Activated naive CD8-positive, alpha-beta T cell treated with anti-CD3 and anti-CD28 coated beads for 36 hours (primary cell): Measurements from ENCODE around the gene SOAT2. TPM values are rescaled to one million over a fixed set of nuclear protein-coding genes. Genes with fewer than 3 reads are reported as not detected.
A peak's percentile ranks its signal among the peaks of the same experiment; 100 is the strongest.
"Not testable (repeated sequence)": the region's sequence is repeated elsewhere in the genome, so short reads cannot be mapped to it uniquely, and the experiment has no call there.

Source experiments
- DNase-seq: peaks from one replicate; pipeline ENCODE4 v3.0.0; 2021
- H3K27ac Mint-ChIP-seq: one replicate; pipeline ENCODE4 v1.8.0; 2022; ENCODE audit warnings: mild to moderate bottlenecking, moderate library complexity, mixed read lengths
- H3K27me3 Mint-ChIP-seq: one replicate; pipeline ENCODE4 v1.8.0; 2022; ENCODE audit warnings: mild to moderate bottlenecking, mixed read lengths
- H3K36me3 Mint-ChIP-seq: one replicate; pipeline ENCODE4 v1.8.0; 2021; ENCODE audit warnings: mild to moderate bottlenecking, mixed read lengths
- H3K4me1 Mint-ChIP-seq: one replicate; pipeline ENCODE4 v1.8.0; 2021; ENCODE audit warnings: mixed read lengths
- H3K4me3 Mint-ChIP-seq: one replicate; pipeline ENCODE4 v1.8.0; 2022; ENCODE audit warnings: mild to moderate bottlenecking, moderate library complexity, mixed read lengths
- H3K9me3 Mint-ChIP-seq: one replicate; pipeline ENCODE4 v1.8.0; 2022; ENCODE audit warnings: mixed read lengths
- total RNA-seq, 2 experiments: library from RNA; stranded (reverse); gene quantifications; one replicate each; pipeline ENCODE4 v1.2.3, GENCODE V29; 2021

The SOAT2 gene
- total RNA-seq, 2 experiments from 2014 or later: 3.1 to 3.8 TPM

GRCh38 chr12:53091756-53092155, 11.5 kb upstream of the SOAT2 start:
- no peak for DNase-seq
- H3K9me3 Mint-ChIP-seq: no peaks in the 10 kb centered on the region
- H3K27ac Mint-ChIP-seq: no peak overlapping the region
- H3K4me1 Mint-ChIP-seq: peaks cover 8% of the 10 kb centered on the region
- H3K36me3 Mint-ChIP-seq: no peaks in the 10 kb centered on the region
- H3K4me3 Mint-ChIP-seq: no peak overlapping the region
- H3K27me3 Mint-ChIP-seq: peaks cover under 1% of the 10 kb centered on the region

DNA sequence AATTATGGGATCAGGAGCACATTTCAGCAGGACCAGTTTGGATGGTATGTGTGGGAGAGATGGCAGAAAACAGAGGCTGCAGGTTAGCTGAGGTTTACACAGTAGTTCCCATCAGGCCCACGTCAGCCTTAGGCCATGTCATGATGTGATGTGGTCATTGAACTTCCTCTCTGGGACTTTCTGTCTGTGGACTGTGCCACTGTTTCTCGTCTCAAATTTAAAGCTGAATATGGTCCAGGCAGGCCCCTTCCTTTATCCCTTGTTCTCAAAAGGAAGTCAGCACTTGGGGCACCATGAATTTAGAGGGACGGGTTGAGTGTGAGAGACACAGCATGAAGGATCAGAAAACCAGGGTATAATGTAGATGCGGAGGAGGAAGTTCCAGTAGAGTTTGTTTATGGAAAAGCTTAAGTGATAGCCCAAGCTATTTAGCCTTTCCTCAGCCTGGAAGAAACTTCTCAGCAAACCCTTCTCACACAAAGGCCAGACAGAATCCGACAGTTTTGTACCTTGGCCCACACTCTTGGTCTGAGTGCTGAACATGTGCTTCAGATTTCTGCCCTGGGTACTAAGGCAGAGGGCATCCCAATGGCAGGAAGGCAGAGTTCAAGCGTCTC, 9.4 kb upstream of the SOAT2 start:
- Mint-ChIP-seq H3K36me3 (no peaks in the 10 kb centered on the region), H3K4me3 (no peak overlapping the region), H3K4me1 (peaks cover 22% of the 10 kb centered on the region), H3K27ac (no peak overlapping the region), H3K27me3 (peaks cover 5% of the 10 kb centered on the region), H3K9me3 (no peaks in the 10 kb centered on the region)
- no peak for DNase-seq

DNA sequence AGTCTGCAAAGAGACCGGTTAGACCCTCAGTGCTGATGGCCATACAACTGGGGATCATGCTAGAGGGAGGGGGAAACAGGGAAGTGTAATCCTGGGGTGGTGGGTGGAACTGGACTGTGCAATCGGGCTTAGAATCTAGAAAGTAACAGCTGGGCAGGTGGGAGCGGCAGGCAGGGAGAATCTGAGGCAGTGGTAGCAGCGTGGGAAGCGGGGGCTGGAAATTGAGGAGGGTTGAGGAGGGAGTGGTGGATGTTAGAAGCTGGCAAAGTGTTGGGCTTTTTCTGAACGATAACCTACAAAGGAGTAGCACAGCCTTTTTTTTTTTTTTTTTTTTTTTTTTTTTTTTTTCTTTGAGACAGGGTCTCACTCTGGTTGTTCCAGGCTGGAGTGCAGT, 8.9 kb upstream of the SOAT2 start:
- Mint-ChIP-seq H3K27ac (no peak overlapping the region), H3K4me1 (peaks cover 27% of the 10 kb centered on the region), H3K9me3 (no peaks in the 10 kb centered on the region), H3K36me3 (no peaks in the 10 kb centered on the region), H3K4me3 (no peak overlapping the region), H3K27me3 (peaks cover 5% of the 10 kb centered on the region)
- DNase-seq: no peak

DNA sequence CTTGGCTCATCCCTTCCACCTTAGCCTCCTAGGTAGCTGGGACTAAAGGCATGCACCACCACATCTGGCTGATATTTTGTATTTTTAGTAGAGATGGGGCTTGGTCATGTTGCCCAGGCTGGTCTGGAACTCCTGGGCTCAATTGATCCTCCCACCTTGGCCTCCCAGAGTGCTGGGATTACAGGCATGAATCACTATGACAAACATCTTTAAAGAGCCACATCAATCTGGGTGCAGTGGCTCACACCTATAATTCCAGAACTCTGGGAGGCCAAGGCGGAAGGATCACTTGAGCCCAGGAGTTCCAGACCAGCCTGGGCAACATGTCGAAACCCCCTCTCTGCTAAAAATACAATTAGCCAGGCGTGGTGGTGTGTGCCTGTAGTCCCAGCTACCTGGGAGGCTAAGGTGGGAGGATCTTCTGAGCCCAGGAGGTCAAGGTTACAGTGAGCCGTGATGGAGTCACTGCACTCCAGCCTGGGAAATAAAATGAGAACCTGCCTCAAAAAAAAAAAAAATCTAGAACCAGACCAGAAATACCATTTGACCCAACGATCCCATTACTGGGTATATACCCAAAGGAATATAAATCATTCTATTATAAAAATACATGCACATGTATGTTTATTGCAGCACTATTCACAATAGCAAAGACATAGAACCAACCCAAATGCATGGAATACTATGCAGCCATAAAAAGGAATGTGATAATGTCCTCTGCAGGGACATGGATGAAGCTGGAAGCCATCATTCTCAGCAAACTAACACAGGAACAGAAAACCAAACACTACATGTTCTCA, 8.3 kb upstream of the SOAT2 start:
- H3K9me3 Mint-ChIP-seq, H3K4me3 Mint-ChIP-seq, H3K27ac Mint-ChIP-seq, DNase-seq, H3K27me3 Mint-ChIP-seq, H3K36me3 Mint-ChIP-seq: not testable (repeated sequence)
- peaks cover 28% of the 10 kb centered on the region for H3K4me1 Mint-ChIP-seq

GRCh38 chr12:53095596-53095895, 7.7 kb upstream of the SOAT2 start:
- H3K27me3 Mint-ChIP-seq, DNase-seq, H3K36me3 Mint-ChIP-seq, H3K27ac Mint-ChIP-seq, H3K9me3 Mint-ChIP-seq, H3K4me3 Mint-ChIP-seq: not testable (repeated sequence)
- H3K4me1 Mint-ChIP-seq: peaks cover 31% of the 10 kb centered on the region

DNA sequence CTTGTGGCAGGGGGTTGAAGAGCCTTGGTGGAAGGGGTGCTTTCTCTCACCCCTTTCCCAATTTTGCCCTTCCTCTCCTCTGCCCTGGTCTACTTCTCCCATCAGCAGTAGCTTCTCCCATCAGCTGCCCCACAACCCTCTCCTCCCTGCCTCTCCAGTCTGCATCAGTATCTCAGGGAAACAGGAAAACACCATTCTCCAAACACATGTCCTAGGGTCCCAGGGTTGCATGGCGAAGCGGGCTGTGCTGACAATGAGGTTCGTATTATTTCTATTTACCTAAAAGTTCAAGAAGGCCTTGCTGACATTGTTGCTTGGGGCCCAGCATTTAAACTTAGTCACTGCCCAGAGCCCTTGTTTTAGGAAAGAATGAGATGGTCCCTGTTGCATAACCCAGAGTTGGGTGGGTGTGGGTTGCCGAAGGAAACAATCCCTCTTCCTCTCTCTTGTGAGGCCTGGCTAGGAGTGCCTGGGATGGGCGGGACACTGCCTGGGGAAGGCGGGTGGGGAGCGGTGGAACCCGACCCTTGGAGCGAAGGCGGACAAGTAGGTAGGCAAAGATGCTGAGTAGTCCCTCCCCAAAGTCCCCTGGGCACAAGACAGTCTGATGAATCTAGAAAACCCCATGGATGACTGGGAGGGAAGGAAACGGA, 7.1 kb upstream of the SOAT2 start:
- no peak overlapping the region for H3K27ac Mint-ChIP-seq
- no peaks in the 10 kb centered on the region for H3K9me3 Mint-ChIP-seq

GRCh38 chr12:53096759-53097158, 6.5 kb upstream of the SOAT2 start:
- Mint-ChIP-seq H3K27ac (peak overlapping the region; percentile 67), H3K36me3 (no peaks in the 10 kb centered on the region), H3K4me1 (peaks cover 31% of the 10 kb centered on the region), H3K4me3 (peak overlapping the region; percentile 75), H3K9me3 (no peaks in the 10 kb centered on the region), H3K27me3 (peaks cover 5% of the 10 kb centered on the region)
- no peak for DNase-seq

More for the DNA sequence above, 7.1 kb upstream of the SOAT2 start:
- Mint-ChIP-seq H3K4me1 (peaks cover 31% of the 10 kb centered on the region), H3K27me3 (peaks cover 5% of the 10 kb centered on the region), H3K4me3 (no peak overlapping the region), H3K36me3 (no peaks in the 10 kb centered on the region)
- no peak for DNase-seq

GRCh38 chr12:53097207-53097563, 6.1 kb upstream of the SOAT2 start:
- Mint-ChIP-seq H3K36me3 (no peaks in the 10 kb centered on the region), H3K27ac (peak overlapping the region; percentile 67), H3K4me1 (peaks cover 35% of the 10 kb centered on the region), H3K27me3 (peaks cover 5% of the 10 kb centered on the region), H3K4me3 (peak overlapping the region; percentile 75), H3K9me3 (no peaks in the 10 kb centered on the region)
- no peak for DNase-seq

GRCh38 chr12:53097564-53098353, 5.5 kb upstream of the SOAT2 start, which contains the start of gene IGFBP6:
Gene IGFBP6 (plus strand): TSS chr12:53097667. CDS start chr12:53097718, 51 bp downstream.
- no peaks in the 10 kb centered on the region for H3K36me3 Mint-ChIP-seq
- peaks cover 41% of the 10 kb centered on the region for H3K4me1 Mint-ChIP-seq
- H3K9me3 Mint-ChIP-seq: no peaks in the 10 kb centered on the region
- H3K4me3 Mint-ChIP-seq: peak within 1 kb of the TSS; percentile 76
- peak; percentile 74 for DNase-seq
- H3K27ac Mint-ChIP-seq: peak within 1 kb of the TSS; percentile 81
- H3K27me3 Mint-ChIP-seq: peaks cover 5% of the 10 kb centered on the region

DNA sequence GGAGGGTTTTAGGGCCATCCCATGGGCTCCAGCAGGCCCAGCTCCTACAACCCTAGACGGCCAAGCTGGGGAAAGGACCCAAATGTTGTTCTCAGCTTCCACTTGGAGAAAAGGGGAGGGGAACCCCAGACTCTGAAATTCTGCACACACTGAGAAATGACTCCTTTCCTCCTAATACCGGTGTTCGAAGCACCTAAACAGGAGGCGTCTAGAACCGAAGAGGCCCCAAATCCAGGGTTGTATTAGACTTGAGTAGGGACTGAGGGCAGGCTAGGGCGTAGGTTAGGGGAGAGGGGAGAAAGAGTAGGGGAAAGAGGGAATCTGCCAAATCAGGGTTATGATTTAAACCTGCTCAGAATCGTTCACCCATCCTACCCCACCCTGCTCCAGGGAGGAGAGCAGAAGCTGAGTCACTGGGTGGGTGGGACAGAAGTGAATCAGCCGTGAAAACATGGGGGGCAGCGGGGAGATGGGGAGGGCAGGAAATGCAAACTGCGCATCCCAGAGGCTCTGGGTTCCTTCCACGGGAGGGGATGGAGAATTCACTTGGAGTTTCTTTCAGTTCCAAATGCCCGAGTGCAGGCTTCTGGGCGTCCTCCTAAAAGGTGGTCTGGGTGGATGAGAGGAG, 4.8 kb upstream of the SOAT2 start:
- Mint-ChIP-seq H3K27me3 (peaks cover 5% of the 10 kb centered on the region), H3K4me1 (peaks cover 48% of the 10 kb centered on the region), H3K4me3 (peak overlapping the region; percentile 76), H3K27ac (peak overlapping the region; percentile 81), H3K36me3 (no peaks in the 10 kb centered on the region), H3K9me3 (no peaks in the 10 kb centered on the region)
- peak; percentile 47 for DNase-seq

DNA sequence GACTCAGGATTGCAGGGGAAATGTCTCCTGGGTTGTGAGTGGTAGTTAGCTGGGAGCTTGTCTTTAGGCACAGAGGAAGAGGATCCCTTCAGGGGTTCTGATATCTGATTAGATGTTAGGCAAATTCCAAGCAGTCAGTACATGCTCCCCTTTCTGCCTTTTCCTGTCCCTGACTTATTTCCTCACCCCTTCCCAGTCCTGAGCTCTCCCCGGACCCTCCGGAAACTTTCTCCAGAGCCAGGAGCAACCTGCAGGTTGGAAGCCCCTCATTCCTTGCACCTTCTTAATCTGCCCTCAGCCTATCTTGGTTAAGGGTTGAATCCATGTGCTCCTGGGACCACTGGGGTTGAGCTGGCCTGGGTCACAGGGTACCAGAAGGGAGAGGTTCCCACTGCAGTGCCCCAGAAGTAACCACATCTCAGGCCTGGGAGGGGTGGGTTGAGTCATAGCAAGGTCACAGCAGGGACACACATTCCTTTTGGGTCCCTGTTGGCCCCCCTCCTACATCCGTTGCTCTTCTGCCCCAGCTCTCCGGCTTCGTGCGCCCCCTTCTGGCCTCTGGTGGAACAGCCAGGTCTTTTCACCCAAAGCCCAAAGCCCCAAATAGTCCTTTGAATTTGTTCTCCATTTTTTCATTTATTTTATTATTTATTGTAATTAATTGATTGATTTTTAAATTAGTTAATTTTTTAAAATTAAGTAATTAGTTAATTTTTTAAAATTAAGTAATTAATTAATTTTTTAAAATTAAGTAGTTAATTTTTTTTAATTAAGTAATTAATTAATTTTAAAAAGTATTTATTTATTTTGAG, 4.0 kb upstream of the SOAT2 start:
- peaks cover 1% of the 10 kb centered on the region for H3K36me3 Mint-ChIP-seq
- H3K27ac Mint-ChIP-seq: peak overlapping the region; percentile 81

DNA sequence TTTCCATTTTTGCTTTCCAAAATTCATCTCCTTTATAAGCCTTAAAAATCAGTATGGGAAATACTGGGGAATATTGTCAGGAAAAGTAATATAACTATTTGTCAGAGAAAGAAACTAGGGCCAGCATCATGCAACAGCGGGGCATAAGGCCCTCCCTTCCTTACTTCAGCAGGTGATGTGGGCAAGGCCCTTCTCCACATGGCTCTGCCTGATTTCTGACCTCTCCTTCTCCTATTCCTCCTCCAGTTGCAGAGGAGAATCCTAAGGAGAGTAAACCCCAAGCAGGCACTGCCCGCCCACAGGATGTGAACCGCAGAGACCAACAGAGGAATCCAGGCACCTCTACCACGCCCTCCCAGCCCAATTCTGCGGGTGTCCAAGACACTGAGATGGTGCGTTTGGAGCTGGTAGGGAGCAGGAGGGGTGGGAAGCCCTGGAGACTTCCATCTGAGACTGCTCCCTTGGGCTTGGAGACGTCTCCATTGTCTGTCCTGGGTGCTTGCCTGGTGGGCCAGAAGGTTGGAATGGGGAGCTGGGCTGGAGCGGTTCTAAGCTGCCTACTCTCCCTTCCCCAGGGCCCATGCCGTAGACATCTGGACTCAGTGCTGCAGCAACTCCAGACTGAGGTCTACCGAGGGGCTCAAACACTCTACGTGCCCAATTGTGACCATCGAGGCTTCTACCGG, 2.7 kb upstream of the SOAT2 start:
- H3K4me1 Mint-ChIP-seq: peaks cover 57% of the 10 kb centered on the region
- peaks cover 1% of the 10 kb centered on the region for H3K36me3 Mint-ChIP-seq
- peaks cover 5% of the 10 kb centered on the region for H3K27me3 Mint-ChIP-seq
- H3K4me3 Mint-ChIP-seq: no peak overlapping the region
- no peak for DNase-seq
- H3K27ac Mint-ChIP-seq: no peak overlapping the region
- no peaks in the 10 kb centered on the region for H3K9me3 Mint-ChIP-seq

More for the DNA sequence above, 4.0 kb upstream of the SOAT2 start:
- peaks cover 54% of the 10 kb centered on the region for H3K4me1 Mint-ChIP-seq
- peak overlapping the region; percentile 76 for H3K4me3 Mint-ChIP-seq
- peak; percentile 86 for DNase-seq
- peaks cover 5% of the 10 kb centered on the region for H3K27me3 Mint-ChIP-seq
- no peaks in the 10 kb centered on the region for H3K9me3 Mint-ChIP-seq

- H3K4me3 Mint-ChIP-seq: no peak overlapping the region
- peaks cover 1% of the 10 kb centered on the region for H3K36me3 Mint-ChIP-seq
- H3K27me3 Mint-ChIP-seq: peaks cover 5% of the 10 kb centered on the region
- H3K4me1 Mint-ChIP-seq: peaks cover 55% of the 10 kb centered on the region
- no peaks in the 10 kb centered on the region for H3K9me3 Mint-ChIP-seq
- H3K27ac Mint-ChIP-seq: no peak overlapping the region
- DNase-seq: no peak
Measured at GRCh38 chr12:53101266-53101665, 2.0 kb upstream of the SOAT2 start.
